Panc1 (cell line): Measurements from ENCODE around the gene GRAMD1A. TPM values are rescaled to one million over a fixed set of nuclear protein-coding genes. Genes with fewer than 3 reads are reported as not detected.
"Not testable (repeated sequence)": the region's sequence is repeated elsewhere in the genome, so short reads cannot be mapped to it uniquely, and the experiment has no call there.

Experiments used
- ATAC-seq: fragments of 200-7000 bp; cut with Tn5 transposase; 2 replicates; pipeline ENCODE4 v1.9.1; 2020; ENCODE audit warnings: mild to moderate bottlenecking, moderate library complexity
- BruUV-seq: library from RNA; stranded (reverse); fragments of 400-500 nt; replicated peaks from 2 replicates; lab custom pipeline; 2021; lab: Mats Ljungman, UMichigan
- CTCF ChIA-PET: fragments of 300-600 bp; sonication (Branson Sonifier 250); formaldehyde crosslinking; loops from one replicate; lab custom pipeline; 2022; ENCODE audit warnings: antibody characterized with exemption; lab: Charles Lee
- POLR2A ChIA-PET: fragments of 300-600 bp; sonication (Branson Sonifier 250); formaldehyde crosslinking; loops from one replicate; lab custom pipeline; 2022; ENCODE audit warnings: antibody characterized with exemption; lab: Charles Lee
- DNase-seq: peaks from one replicate; pipeline ENCODE4 v3.0.0-alpha.2; 2010; ENCODE audit warnings: low read depth, low spot score
- H3K27ac ChIP-seq: 2 replicates; pipeline ENCODE4 v1.5.1; 2011; ENCODE audit warnings: mild to moderate bottlenecking, low read length, inconsistent platforms
- H3K27me3 ChIP-seq: fragments of 200-500 bp; sonication (Bioruptor generic); 2 replicates; pipeline ENCODE4 v1.6.0; 2014; ENCODE audit warnings: low read length, inconsistent platforms; ENCODE audit not compliant: control insufficient read depth, insufficient read depth
- H3K36me3 ChIP-seq: fragments of 200-500 bp; sonication (Bioruptor generic); 2 replicates; pipeline ENCODE4 v1.5.1; 2014; ENCODE audit warnings: inconsistent platforms, mild to moderate bottlenecking, low read length, moderate library complexity; ENCODE audit not compliant: control insufficient read depth, insufficient read depth
- H3K4me1 ChIP-seq: 2 replicates; pipeline ENCODE4 v1.5.1; 2011; ENCODE audit warnings: inconsistent platforms, mild to moderate bottlenecking, low read length, moderate library complexity; ENCODE audit not compliant: control insufficient read depth, insufficient read depth
- H3K4me3 ChIP-seq, 2 experiments: 2 replicates each; pipeline ENCODE4 v1.5.1; 2011 to 2012; ENCODE audit warnings: low read depth in 2 of 2, low read length in 2 of 2, mild to moderate bottlenecking in 2 of 2, inconsistent platforms in 1 of 2, moderate library complexity in 1 of 2
- H3K9me3 ChIP-seq: fragments of 200-500 bp; sonication (Bioruptor generic); 2 replicates; pipeline ENCODE4 v1.5.1; 2014; ENCODE audit warnings: low read depth, mild to moderate bottlenecking, inconsistent platforms, low read length, moderate library complexity; ENCODE audit not compliant: control insufficient read depth, insufficient read depth
- CTCF ChIP-seq: fragments of 450-650 bp; IDR thresholded peaks from 2 replicates; pipeline ENCODE4 v1.5.1; 2017; ENCODE audit warnings: mild to moderate bottlenecking
- POLR2AphosphoS5 ChIP-seq: IDR thresholded peaks from 2 replicates; pipeline ENCODE4 v1.6.1; 2012; ENCODE audit warnings: mild to moderate bottlenecking, low read depth, low read length, moderate library complexity
- REST ChIP-seq, 2 experiments: IDR thresholded peaks; 2 replicates each; pipeline ENCODE4 v1.6.1; 2011 to 2012; ENCODE audit warnings: low read depth in 2 of 2, control low read depth in 1 of 2, low read length in 1 of 2, mild to moderate bottlenecking in 1 of 2, moderate library complexity in 1 of 2; ENCODE audit not compliant: insufficient read depth in 1 of 2
- SIN3A ChIP-seq: IDR thresholded peaks from 2 replicates; pipeline ENCODE4 v1.6.1; 2012; ENCODE audit warnings: low read depth, mild to moderate bottlenecking, low read length, moderate library complexity, borderline replicate concordance; ENCODE audit not compliant: insufficient read depth
- TCF7L2 ChIP-seq: IDR thresholded peaks from 2 replicates; pipeline ENCODE4 v1.6.1; 2011; ENCODE audit warnings: mild to moderate bottlenecking, low read depth, low read length, inconsistent platforms
- in situ Hi-C: cut with HindIII; loops from 2 replicates; pipeline ENCODE4 v1.10.0; 2016; ENCODE audit warnings: low sequenced_read_pairs, low pct_unique_long_range_greater_than_20kb
- intact Hi-C: fragments of 100-400 bp; cut with micrococcal nuclease; formaldehyde crosslinking; loops from one replicate; pipeline ENCODE4 v1.10.0; 2022; ENCODE audit not compliant: unreplicated experiment
- total RNA-seq: library from RNA; stranded (reverse); gene quantifications from one replicate; pipeline ENCODE4 v1.2.1, GENCODE V29; 2021; ENCODE audit not compliant: unreplicated experiment

GRAMD1A gene
- total RNA-seq, 1 experiment from 2014 or later: 69.9 TPM

- Histone ChIP-seq H3K27me3 (peaks cover under 1% of the 10 kb centered on the region; the same call in 1 of the 2 replicates), H3K27ac (no peak overlapping the region), H3K4me3 (no peak overlapping the region), H3K4me1 (peaks cover 9% of the 10 kb centered on the region), H3K9me3 (no peaks in the 10 kb centered on the region), H3K36me3 (no peaks in the 10 kb centered on the region; the same call in 1 of the 2 replicates)
- DNase-seq: no peak
- ChIA-PET CTCF (interaction anchor here (0.6 to 1.6 kb wide), 3 partner anchors 11 to 64 kb away, joined by 3 to 4 read pairs (median 4); no protein-coding TSS in a partner anchor), POLR2A (no interaction called here)
- in situ Hi-C loops: no loop called here
- no peak for ATAC-seq
- no TSS peak for BruUV-seq
- no peak for TF ChIP-seq REST (IDR thresholded peaks at IDR 0.05; ENCODE audit: insufficient read depth in 1 of 2, low read depth in 2 of 2, low read length in 1 of 2)
- TF ChIP-seq CTCF: no peak
- TF ChIP-seq POLR2AphosphoS5: no peak
- no peak for TF ChIP-seq TCF7L2
- no peak for TF ChIP-seq SIN3A
- intact Hi-C loops: no loop called here
These were observed 26.9 kb downstream of the GRAMD1A start for GRCh38 chr19:35027009-35027408.

- Histone ChIP-seq H3K4me1 (peaks cover 9% of the 10 kb centered on the region), H3K27me3 (peaks cover 3% of the 10 kb centered on the region; the same call in 1 of the 2 replicates), H3K4me3 (no peak overlapping the region), H3K27ac (no peak overlapping the region), H3K36me3 (no peaks in the 10 kb centered on the region; the same call in 1 of the 2 replicates), H3K9me3 (no peaks in the 10 kb centered on the region)
- no peak for TF ChIP-seq CTCF
- TF ChIP-seq REST (IDR thresholded peaks at IDR 0.05; ENCODE audit: insufficient read depth in 1 of 2, low read depth in 2 of 2, low read length in 1 of 2): no peak
- TF ChIP-seq TCF7L2: no peak
- no peak for TF ChIP-seq SIN3A
- no peak for TF ChIP-seq POLR2AphosphoS5
- intact Hi-C loops: no loop called here
- in situ Hi-C loops: no loop called here
- DNase-seq: no peak
- POLR2A ChIA-PET: interaction anchor here (0.5 kb wide), 1 partner anchor 151 kb away, joined by 3 read pairs; no protein-coding TSS in a partner anchor
- CTCF ChIA-PET: interaction anchor here (1.6 kb wide), 1 partner anchor 10 kb away, joined by 4 read pairs; no protein-coding TSS in a partner anchor
- no TSS peak for BruUV-seq
- ATAC-seq: peak; percentile 18; the same call in 1 of the 2 replicates
These were observed 27.9 kb downstream of the GRAMD1A start for GRCh38 chr19:35027851-35028599.

- H3K36me3 ChIP-seq, H3K4me1 ChIP-seq, BruUV-seq, intact Hi-C loops, H3K9me3 ChIP-seq, H3K27ac ChIP-seq, DNase-seq, in situ Hi-C loops, ATAC-seq, H3K27me3 ChIP-seq, H3K4me3 ChIP-seq: not testable (repeated sequence)
- CTCF ChIA-PET: interaction anchor here (1.6 kb wide), 1 partner anchor 10 kb away, joined by 4 read pairs; no protein-coding TSS in a partner anchor
- POLR2A ChIA-PET: interaction anchor here (0.5 kb wide), 1 partner anchor 152 kb away, joined by 3 read pairs; no protein-coding TSS in a partner anchor
These were observed 28.4 kb downstream of the GRAMD1A start for GRCh38 chr19:35028600-35028885.
